ENCODE data around the gene MEAK7. TPM values are rescaled to one million over a fixed set of nuclear protein-coding genes. Genes with fewer than 3 reads are reported as not detected.

The MEAK7 gene
- total RNA-seq, 1 experiment from 2014 or later: 21.5 TPM

DNA sequence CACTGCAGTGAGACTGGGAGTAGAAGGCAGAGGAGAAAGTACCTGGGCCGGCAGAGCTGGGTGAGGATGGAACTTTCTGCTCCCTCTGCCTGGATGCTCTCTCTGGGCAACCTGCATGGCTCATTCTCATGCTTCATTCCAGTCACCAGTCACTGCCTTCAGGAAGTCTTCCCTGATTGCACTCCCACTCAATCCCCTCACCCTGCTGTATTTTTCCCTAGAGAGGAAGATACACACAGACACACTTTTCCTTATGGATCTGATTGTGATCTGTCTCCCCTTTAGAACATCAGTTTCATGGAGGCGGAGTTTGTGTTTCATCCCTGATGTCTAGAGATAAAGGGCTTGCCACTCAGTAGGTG is 44.9 kb downstream of the MEAK7 start:
- Histone ChIP-seq H2BK5ac (ENCODE audit: insufficient read length, low read length) (no peak overlapping the region), H3K9ac (ENCODE audit: extremely low read depth, insufficient read length, low read length) (no peak overlapping the region), H3T11ph (ENCODE audit: low read length) (no peak overlapping the region), H3K27ac (ENCODE audit: insufficient read length, low read depth, low read length) (no peak overlapping the region), H3K14ac (ENCODE audit: insufficient read depth, low read length) (no peak overlapping the region), H4K91ac (ENCODE audit: insufficient read length, low read depth, low read length) (no peak overlapping the region), H3K27me3 (ENCODE audit: insufficient read depth, low read length) (no peaks in the 10 kb centered on the region), H3K4me1 (ENCODE audit: insufficient read depth, low read length) (no peaks in the 10 kb centered on the region), H4K5ac (ENCODE audit: insufficient read length, low read depth, low read length) (no peak overlapping the region), H3K79me2 (ENCODE audit: insufficient read depth, low read length) (no peaks in the 10 kb centered on the region), H3K23ac (ENCODE audit: insufficient read length, low read depth, low read length) (no peak overlapping the region), H2BK12ac (ENCODE audit: insufficient read length, low read depth, low read length) (no peak overlapping the region), H3K4ac (ENCODE audit: low read depth, low read length) (no peak overlapping the region), H3K4me2 (ENCODE audit: insufficient read depth, insufficient read length, low read length) (no peak overlapping the region), H3K9me3 (ENCODE audit: control insufficient read depth, low read depth, low read length) (no peaks in the 10 kb centered on the region), H3K18ac (ENCODE audit: insufficient read length, low read depth, low read length) (no peak overlapping the region), H2BK15ac (ENCODE audit: low read depth, low read length) (no peak overlapping the region), H3K56ac (ENCODE audit: insufficient read length, low read depth, low read length) (no peak overlapping the region), H2BK120ac (ENCODE audit: low read depth, low read length, poor library complexity, severe bottlenecking) (no peak overlapping the region), H3K79me1 (ENCODE audit: insufficient read depth, low read depth, low read length, poor library complexity, severe bottlenecking) (no peaks in the 10 kb centered on the region), H4K8ac (replicated peaks; ENCODE audit: insufficient read length, low read depth, low read length) (no peak overlapping the region), H2BK20ac (ENCODE audit: low read depth, low read length, poor library complexity, severe bottlenecking) (no peak overlapping the region), H2AK5ac (ENCODE audit: insufficient read length, low read length) (no peak overlapping the region), H2AFZ (ENCODE audit: low read length) (no peak overlapping the region), H4K20me1 (ENCODE audit: control insufficient read depth, insufficient read depth, insufficient read length) (no peaks in the 10 kb centered on the region), H3K23me2 (ENCODE audit: insufficient read length, low read depth, low read length, poor library complexity, severe bottlenecking) (no peaks in the 10 kb centered on the region)
- Mint-ChIP-seq H3K9me3 (no peaks in the 10 kb centered on the region; a peak in 1 of 5 replicates), H3K27ac (no peak overlapping the region), H3K4me3 (no peak overlapping the region), H3K4me1 (no peaks in the 10 kb centered on the region), H3K36me3 (ENCODE audit: insufficient read depth in 1 of 3, low read depth in 3 of 3) (peaks cover 2 to 18% (median 5%) of the 10 kb centered on the region in 3 experiments; a peak in 4 of 7 replicates), H3K27me3 (ENCODE audit: low read depth) (no peaks in the 10 kb centered on the region)
- WGBS (ENCODE audit: extremely low coverage, insufficient read length, low lambda C conversion rate): no CpG with 5 or more reads among the region's 2 CpGs
- DNase-seq: peak; percentile 10
- TF ChIP-seq, protein P1, sequence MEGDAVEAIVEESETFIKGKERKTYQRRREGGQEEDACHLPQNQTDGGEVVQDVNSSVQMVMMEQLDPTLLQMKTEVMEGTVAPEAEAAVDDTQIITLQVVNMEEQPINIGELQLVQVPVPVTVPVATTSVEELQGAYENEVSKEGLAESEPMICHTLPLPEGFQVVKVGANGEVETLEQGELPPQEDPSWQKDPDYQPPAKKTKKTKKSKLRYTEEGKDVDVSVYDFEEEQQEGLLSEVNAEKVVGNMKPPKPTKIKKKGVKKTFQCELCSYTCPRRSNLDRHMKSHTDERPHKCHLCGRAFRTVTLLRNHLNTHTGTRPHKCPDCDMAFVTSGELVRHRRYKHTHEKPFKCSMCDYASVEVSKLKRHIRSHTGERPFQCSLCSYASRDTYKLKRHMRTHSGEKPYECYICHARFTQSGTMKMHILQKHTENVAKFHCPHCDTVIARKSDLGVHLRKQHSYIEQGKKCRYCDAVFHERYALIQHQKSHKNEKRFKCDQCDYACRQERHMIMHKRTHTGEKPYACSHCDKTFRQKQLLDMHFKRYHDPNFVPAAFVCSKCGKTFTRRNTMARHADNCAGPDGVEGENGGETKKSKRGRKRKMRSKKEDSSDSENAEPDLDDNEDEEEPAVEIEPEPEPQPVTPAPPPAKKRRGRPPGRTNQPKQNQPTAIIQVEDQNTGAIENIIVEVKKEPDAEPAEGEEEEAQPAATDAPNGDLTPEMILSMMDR (conservative IDR thresholded peaks at IDR 0.05): no peak
